ENCODE measurements around the gene PHF12.

DNA sequence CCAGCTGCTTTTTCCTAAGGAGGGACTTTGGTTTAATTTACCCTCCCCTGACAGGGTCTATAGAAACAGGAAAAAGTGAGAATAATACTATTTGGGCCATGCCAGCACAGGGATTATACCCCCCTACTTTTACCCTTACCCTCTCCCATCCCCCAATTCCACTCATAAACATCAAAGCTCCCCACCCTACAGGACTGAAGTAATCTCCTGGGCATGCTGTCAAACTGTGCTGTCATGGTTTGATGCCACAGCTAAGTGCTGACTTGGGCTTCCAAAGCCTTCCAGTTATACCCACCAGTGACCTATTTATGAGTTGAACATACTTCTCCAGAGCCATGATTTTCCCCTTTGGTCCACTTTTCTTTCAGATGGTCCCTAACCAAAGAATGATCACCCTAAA is 12.8 kb downstream of the PHF12 start:
- TF ChIP-seq, protein P1, sequence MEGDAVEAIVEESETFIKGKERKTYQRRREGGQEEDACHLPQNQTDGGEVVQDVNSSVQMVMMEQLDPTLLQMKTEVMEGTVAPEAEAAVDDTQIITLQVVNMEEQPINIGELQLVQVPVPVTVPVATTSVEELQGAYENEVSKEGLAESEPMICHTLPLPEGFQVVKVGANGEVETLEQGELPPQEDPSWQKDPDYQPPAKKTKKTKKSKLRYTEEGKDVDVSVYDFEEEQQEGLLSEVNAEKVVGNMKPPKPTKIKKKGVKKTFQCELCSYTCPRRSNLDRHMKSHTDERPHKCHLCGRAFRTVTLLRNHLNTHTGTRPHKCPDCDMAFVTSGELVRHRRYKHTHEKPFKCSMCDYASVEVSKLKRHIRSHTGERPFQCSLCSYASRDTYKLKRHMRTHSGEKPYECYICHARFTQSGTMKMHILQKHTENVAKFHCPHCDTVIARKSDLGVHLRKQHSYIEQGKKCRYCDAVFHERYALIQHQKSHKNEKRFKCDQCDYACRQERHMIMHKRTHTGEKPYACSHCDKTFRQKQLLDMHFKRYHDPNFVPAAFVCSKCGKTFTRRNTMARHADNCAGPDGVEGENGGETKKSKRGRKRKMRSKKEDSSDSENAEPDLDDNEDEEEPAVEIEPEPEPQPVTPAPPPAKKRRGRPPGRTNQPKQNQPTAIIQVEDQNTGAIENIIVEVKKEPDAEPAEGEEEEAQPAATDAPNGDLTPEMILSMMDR (IDR thresholded peaks at IDR 0.05), result no peak
- no peak for TF ChIP-seq POLR2A (IDR thresholded peaks at IDR 0.05)
